GM12874 (cell line): Measurements from ENCODE around the gene ALDH3B1.

Experiments
- CTCF ChIP-seq: IDR thresholded peaks from 2 replicates; pipeline ENCODE4 v1.5.1; 2011; ENCODE audit warnings: low read depth, mild to moderate bottlenecking, control low read depth, low read length, moderate library complexity; ENCODE audit not compliant: insufficient read depth

The ALDH3B1 gene

GRCh38 chr11:68012044-68012842, 2.1 kb downstream of the ALDH3B1 start:
- no peak for TF ChIP-seq CTCF

GRCh38 chr11:68012843-68013610, 2.9 kb downstream of the ALDH3B1 start:
- no peak for TF ChIP-seq CTCF

DNA sequence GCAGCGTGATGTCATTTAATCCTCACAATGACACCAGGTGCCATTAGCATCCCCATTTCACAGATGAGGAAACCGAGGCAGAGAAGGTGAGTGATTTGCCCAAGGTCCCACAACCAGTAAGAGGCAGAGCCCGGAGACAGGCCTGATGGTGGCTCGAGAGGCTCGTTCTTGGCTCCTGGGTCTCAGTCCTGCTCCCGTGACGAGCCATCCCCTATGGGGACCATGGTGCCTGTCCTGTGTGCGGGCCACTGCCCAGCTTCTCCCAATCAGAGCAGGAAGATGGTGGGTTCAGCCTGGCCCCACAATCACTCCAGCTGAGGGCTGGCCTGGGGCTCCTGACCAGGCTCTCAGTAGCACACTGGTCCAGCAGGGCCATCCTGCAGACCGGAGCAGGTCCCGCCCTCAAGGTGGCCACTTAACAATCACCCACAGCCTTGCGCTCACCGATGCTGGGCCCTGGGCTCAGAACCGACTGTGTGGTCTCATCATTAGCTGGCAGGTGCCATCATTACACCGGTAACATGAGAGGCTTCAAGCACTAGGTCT, 3.6 kb downstream of the ALDH3B1 start:
- TF ChIP-seq CTCF: no peak

DNA sequence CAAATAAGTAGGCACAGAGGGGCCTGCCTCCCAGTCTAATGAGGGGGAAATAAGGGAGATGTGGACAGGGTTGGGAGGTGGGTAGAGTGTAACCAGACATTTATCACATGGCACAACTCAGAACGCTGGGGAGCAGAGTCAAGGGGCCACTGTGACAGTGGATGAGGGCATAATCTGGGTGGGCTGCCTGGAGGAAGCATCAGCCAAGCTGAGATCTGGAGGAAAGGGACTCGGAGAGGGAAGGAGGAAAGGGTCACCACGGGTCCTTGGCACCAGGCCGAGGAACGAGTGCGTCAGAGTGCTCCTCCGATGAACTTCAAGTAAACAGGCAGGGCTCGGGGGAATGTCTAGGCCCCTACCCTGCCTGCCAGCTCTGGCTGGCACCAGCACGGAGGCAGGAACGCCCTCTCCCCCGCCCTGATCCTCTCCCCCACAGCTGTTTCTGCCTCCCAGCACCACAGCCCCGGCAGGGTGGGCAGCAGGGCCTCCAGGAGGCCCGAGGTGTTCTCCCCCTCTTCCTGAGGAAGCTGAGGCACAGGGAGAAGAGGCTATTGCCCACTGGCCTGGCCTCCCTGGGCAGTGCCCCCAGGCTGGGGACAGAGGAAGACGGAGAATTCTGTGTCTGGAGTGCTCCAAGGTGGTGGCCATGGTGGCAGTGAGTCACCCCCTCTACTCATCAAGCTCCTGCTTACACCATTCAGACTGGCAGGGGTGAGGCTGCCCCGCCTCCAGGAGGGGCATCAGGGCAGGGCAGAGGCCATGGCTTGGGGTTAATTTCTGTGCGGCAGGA, 4.2 kb downstream of the ALDH3B1 start:
- TF ChIP-seq CTCF: no peak

- TF ChIP-seq CTCF: no peak
These were observed 4.9 kb downstream of the ALDH3B1 start for GRCh38 chr11:68014947-68015447.

DNA sequence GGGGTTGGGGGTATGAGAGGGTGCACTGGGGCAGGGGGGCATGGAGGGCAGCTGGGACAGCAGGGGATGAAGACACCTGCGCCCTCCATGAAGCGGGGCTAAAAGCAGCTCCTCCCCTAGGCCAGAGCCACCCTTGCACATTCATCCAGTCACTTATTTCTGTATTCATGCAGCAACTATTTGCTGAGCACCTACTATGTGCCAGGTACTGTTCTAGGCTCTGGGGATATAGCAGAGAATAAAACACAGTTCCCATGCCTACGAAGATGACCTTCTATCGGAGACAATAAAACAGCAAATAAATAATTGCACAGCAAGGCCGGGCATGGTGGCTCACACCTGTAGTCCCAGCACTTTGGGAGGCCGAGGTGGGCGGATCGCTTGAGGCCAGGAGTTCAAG, 5.3 kb downstream of the ALDH3B1 start:
- no peak for TF ChIP-seq CTCF
